Loucy (cell line): ENCODE measurements around the gene PSMB8.
A peak's percentile ranks its signal among the peaks of the same experiment; 100 is the strongest.

ENCODE experiments used
- H2AFZ ChIP-seq: fragments of 200-600 bp; sonication (generic); 2 replicates; pipeline ENCODE4 v1.6.0; 2016; ENCODE audit warnings: antibody characterized with exemption, mild to moderate bottlenecking, low read length, moderate library complexity
- H3F3A ChIP-seq: fragments of 200-600 bp; 2 replicates; pipeline ENCODE4 v1.6.0; 2016; ENCODE audit warnings: antibody characterized with exemption, low read depth, mild to moderate bottlenecking
- H3K27me3 ChIP-seq: fragments of 200-600 bp; sonication (generic); 2 replicates; pipeline ENCODE4 v1.6.1; 2014; ENCODE audit warnings: low read length, mild to moderate bottlenecking; ENCODE audit not compliant: insufficient read depth, poor library complexity, severe bottlenecking
- H3K36me3 ChIP-seq: fragments of 200-600 bp; sonication (generic); 2 replicates; pipeline ENCODE4 v1.6.1; 2016; ENCODE audit warnings: low read length; ENCODE audit not compliant: insufficient read depth
- H3K4me1 ChIP-seq: fragments of 200-600 bp; sonication (generic); 2 replicates; pipeline ENCODE4 v1.5.1; 2014; ENCODE audit warnings: low read length, mild to moderate bottlenecking; ENCODE audit not compliant: insufficient read depth, poor library complexity, severe bottlenecking
- H3K4me2 ChIP-seq: fragments of 200-600 bp; sonication (generic); 2 replicates; pipeline ENCODE4 v1.6.0; 2014; ENCODE audit warnings: antibody characterized with exemption, low read length, low read depth, mild to moderate bottlenecking; ENCODE audit not compliant: poor library complexity, severe bottlenecking
- H3K4me3 ChIP-seq: fragments of 200-600 bp; sonication (generic); 2 replicates; pipeline ENCODE4 v1.5.1; 2014; ENCODE audit warnings: low read length, mild to moderate bottlenecking, mixed read lengths; ENCODE audit not compliant: poor library complexity, severe bottlenecking
- H3K79me2 ChIP-seq: fragments of 200-600 bp; sonication (generic); 2 replicates; pipeline ENCODE4 v1.6.1; 2014; ENCODE audit warnings: low read length; ENCODE audit not compliant: insufficient read depth
- H3K9ac ChIP-seq: fragments of 200-600 bp; sonication (generic); 2 replicates; pipeline ENCODE4 v1.6.0; 2014; ENCODE audit warnings: mild to moderate bottlenecking, low read depth, low read length, moderate library complexity; ENCODE audit not compliant: poor library complexity, severe bottlenecking
- H3K9me2 ChIP-seq: fragments of 200-600 bp; sonication (generic); replicated peaks from 2 replicates; pipeline ENCODE4 v1.6.1; 2016; ENCODE audit warnings: low read depth, low read length, mixed read lengths
- H3K9me3 ChIP-seq: fragments of 200-600 bp; sonication (generic); 2 replicates; pipeline ENCODE4 v1.6.1; 2014; ENCODE audit warnings: mild to moderate bottlenecking, antibody characterized with exemption, low read length, low read depth; ENCODE audit not compliant: insufficient read depth
- H4K20me1 ChIP-seq: fragments of 200-600 bp; sonication (generic); 2 replicates; pipeline ENCODE4 v1.6.0; 2014; ENCODE audit warnings: antibody characterized with exemption, low read length, mild to moderate bottlenecking; ENCODE audit not compliant: insufficient read depth, poor library complexity, severe bottlenecking
- EZH2phosphoT487 ChIP-seq: fragments of 200-600 bp; IDR thresholded peaks from 2 replicates; pipeline ENCODE4 v1.6.1; 2018; ENCODE audit warnings: antibody characterized with exemption, mild to moderate bottlenecking, moderate library complexity, borderline replicate concordance
- TF ChIP-seq, protein P1 (sequence below): fragments of 200-600 bp; sonication (generic); conservative IDR thresholded peaks from 2 replicates; pipeline ENCODE4 v1.5.1; 2014; ENCODE audit warnings: mild to moderate bottlenecking, antibody characterized with exemption, low read length

PSMB8 gene

DNA sequence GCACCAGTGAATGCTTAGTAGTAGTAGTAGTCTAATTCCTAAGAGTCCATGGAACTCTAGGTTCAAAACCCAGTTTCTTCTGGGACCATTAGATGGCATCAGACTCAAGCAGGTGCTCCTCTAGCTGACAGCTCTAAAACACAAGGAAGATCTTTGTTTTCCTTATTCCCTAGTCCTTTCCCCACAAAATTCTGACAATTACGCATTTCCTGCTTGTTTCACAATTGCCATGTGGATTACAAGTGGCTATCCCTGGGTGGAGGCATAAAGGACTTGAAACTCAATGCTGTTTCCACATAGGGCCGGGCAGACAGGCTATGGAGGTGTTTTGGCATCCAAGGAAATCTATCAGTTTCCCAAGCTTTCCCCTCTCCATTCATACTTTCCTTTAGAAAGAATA lies 17.9 kb downstream of the PSMB8 start:
- TF ChIP-seq, protein P1, sequence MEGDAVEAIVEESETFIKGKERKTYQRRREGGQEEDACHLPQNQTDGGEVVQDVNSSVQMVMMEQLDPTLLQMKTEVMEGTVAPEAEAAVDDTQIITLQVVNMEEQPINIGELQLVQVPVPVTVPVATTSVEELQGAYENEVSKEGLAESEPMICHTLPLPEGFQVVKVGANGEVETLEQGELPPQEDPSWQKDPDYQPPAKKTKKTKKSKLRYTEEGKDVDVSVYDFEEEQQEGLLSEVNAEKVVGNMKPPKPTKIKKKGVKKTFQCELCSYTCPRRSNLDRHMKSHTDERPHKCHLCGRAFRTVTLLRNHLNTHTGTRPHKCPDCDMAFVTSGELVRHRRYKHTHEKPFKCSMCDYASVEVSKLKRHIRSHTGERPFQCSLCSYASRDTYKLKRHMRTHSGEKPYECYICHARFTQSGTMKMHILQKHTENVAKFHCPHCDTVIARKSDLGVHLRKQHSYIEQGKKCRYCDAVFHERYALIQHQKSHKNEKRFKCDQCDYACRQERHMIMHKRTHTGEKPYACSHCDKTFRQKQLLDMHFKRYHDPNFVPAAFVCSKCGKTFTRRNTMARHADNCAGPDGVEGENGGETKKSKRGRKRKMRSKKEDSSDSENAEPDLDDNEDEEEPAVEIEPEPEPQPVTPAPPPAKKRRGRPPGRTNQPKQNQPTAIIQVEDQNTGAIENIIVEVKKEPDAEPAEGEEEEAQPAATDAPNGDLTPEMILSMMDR, result peak; percentile 66
- no peak for TF ChIP-seq EZH2phosphoT487
- Histone ChIP-seq H3K9me3 (no peaks in the 10 kb centered on the region), H3K27me3 (no peaks in the 10 kb centered on the region), H3K4me1 (no peaks in the 10 kb centered on the region), H2AFZ (no peak overlapping the region), H3K4me3 (no peak overlapping the region), H3K9me2 (no peaks in the 10 kb centered on the region), H3K79me2 (no peaks in the 10 kb centered on the region), H3F3A (0 out of 2 replicates have a peak, but pooled peaks cover 4% of the 10 kb centered on the region), H3K4me2 (no peak overlapping the region), H4K20me1 (no peaks in the 10 kb centered on the region), H3K36me3 (peaks cover 22% of the 10 kb centered on the region; the same call in 1 of the 2 replicates), H3K9ac (no peak overlapping the region)

DNA sequence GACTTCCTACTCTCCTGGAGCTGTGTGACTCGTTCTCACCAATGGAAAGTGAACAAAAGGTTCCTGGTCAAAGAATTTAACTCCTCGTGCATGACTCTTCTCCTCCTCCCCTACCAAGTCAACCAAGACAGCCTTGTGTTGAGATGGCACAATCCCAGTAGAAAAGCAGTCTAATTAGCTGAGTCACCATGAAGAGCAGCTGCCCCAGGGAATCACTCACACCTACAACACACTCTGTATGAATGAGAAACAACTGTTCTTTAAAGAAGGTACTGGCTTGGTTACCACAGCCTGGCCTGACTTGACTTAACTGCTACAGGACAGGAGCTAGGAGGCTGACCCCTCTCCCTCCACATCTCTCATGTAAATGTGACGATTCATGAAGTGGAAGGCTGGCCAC lies 24.1 kb downstream of the PSMB8 start:
- TF ChIP-seq, protein P1, result no peak
- no peak for TF ChIP-seq EZH2phosphoT487
- Histone ChIP-seq H3K79me2 (no peaks in the 10 kb centered on the region), H3K9me3 (no peaks in the 10 kb centered on the region), H3F3A (no peaks in the 10 kb centered on the region), H4K20me1 (no peaks in the 10 kb centered on the region), H3K9me2 (no peaks in the 10 kb centered on the region), H3K27me3 (no peaks in the 10 kb centered on the region), H2AFZ (no peak overlapping the region), H3K36me3 (no peaks in the 10 kb centered on the region), H3K9ac (no peak overlapping the region), H3K4me1 (no peaks in the 10 kb centered on the region), H3K4me2 (no peak overlapping the region), H3K4me3 (no peak overlapping the region)

GRCh38 chr6:32818867-32819266 lies 25.0 kb downstream of the PSMB8 start:
- H3K4me3 ChIP-seq, result no peak overlapping the region

More at GRCh38 chr6:32818867-32819266, 25.0 kb downstream of the PSMB8 start:
- no peak for TF ChIP-seq EZH2phosphoT487
- TF ChIP-seq, protein P1, result no peak
- Histone ChIP-seq H3K36me3 (no peaks in the 10 kb centered on the region), H3K79me2 (no peaks in the 10 kb centered on the region), H2AFZ (no peak overlapping the region), H3F3A (no peaks in the 10 kb centered on the region), H3K27me3 (no peaks in the 10 kb centered on the region), H4K20me1 (no peaks in the 10 kb centered on the region), H3K9ac (no peak overlapping the region), H3K4me1 (no peaks in the 10 kb centered on the region), H3K9me2 (no peaks in the 10 kb centered on the region), H3K4me2 (no peak overlapping the region), H3K9me3 (no peaks in the 10 kb centered on the region)
